H1 (cell line): Measurements from ENCODE around the gene ARMC9. TPM values are rescaled to one million over a fixed set of nuclear protein-coding genes. Genes with fewer than 3 reads are reported as not detected.

Experiments used
- CTCF ChIA-PET: fragments of 300-600 bp; sonication (Branson Sonifier 250); formaldehyde crosslinking; loops from one replicate; lab custom pipeline; 2021; ENCODE audit not compliant: partially characterized antibody; lab: Charles Lee
- POLR2A ChIA-PET: fragments of 300-600 bp; sonication (Branson Sonifier 250); formaldehyde crosslinking; loops from one replicate; lab custom pipeline; 2021; ENCODE audit warnings: inconsistent platforms; ENCODE audit not compliant: partially characterized antibody; lab: Charles Lee
- DNase-seq, 2 experiments: peaks; one replicate each; pipeline versions ENCODE4 v3.0.0 to v3.0.0-alpha.2; 2010 to 2022; ENCODE audit warnings: low spot score in 2 of 2, low read depth in 1 of 2, mixed read lengths in 1 of 2
- FAIRE-seq: peaks from 2 replicates; lab custom pipeline; 2011; peaks lifted over from hg19 to GRCh38; lab: Jason Lieb, UNC
- H2AFZ ChIP-seq: 2 replicates; pipeline ENCODE4 v1.8.1; 2012; ENCODE audit warnings: low read length, inconsistent platforms
- H2AK5ac ChIP-seq: 2 replicates; pipeline ENCODE4 v1.6.1; 2013; ENCODE audit warnings: low read depth, low read length
- H2BK120ac ChIP-seq: replicated peaks from 2 replicates; pipeline ENCODE3; 2013; ENCODE audit warnings: low read depth, low read length, inconsistent platforms
- H2BK12ac ChIP-seq: 2 replicates; pipeline ENCODE4 v1.6.1; 2013; ENCODE audit warnings: low read depth, low read length
- H2BK15ac ChIP-seq: 2 replicates; pipeline ENCODE4 v1.6.1; 2013; ENCODE audit warnings: low read length
- H2BK20ac ChIP-seq: 2 replicates; pipeline ENCODE4 v1.6.1; 2013; ENCODE audit warnings: low read length
- H2BK5ac ChIP-seq: 2 replicates; pipeline ENCODE4 v1.6.1; 2013; ENCODE audit warnings: low read depth, low read length
- H3K14ac ChIP-seq: 2 replicates; pipeline ENCODE4 v1.6.1; 2013; ENCODE audit warnings: inconsistent platforms; ENCODE audit not compliant: insufficient read length
- H3K18ac ChIP-seq: 2 replicates; pipeline ENCODE4 v1.6.1; 2013; ENCODE audit warnings: low read length; ENCODE audit errors: extremely low read depth
- H3K23ac ChIP-seq: 2 replicates; pipeline ENCODE4 v1.6.1; 2013; ENCODE audit warnings: inconsistent platforms; ENCODE audit not compliant: insufficient read length
- H3K23me2 ChIP-seq: 2 replicates; pipeline ENCODE4 v1.6.1; 2013; ENCODE audit warnings: low read depth, low read length
- H3K27ac ChIP-seq: 2 replicates; pipeline ENCODE4 v1.6.1; 2011; ENCODE audit warnings: low read depth, low read length, inconsistent platforms
- H3K27me3 ChIP-seq, 4 experiments: replicated peaks in 1 of 4; 1 replicate in 1 of 4; 2 replicates in 3 of 4; pipeline versions ENCODE4 v1.6.1 to v1.8.1; 2011 to 2013; ENCODE audit warnings: low read length in 3 of 4, mild to moderate bottlenecking in 3 of 4, inconsistent platforms in 2 of 4, mixed read lengths in 2 of 4, moderate library complexity in 1 of 4; ENCODE audit not compliant: control insufficient read depth in 3 of 4, insufficient read depth in 3 of 4; ENCODE audit errors: extremely low read depth in 1 of 4
- H3K36me3 ChIP-seq, 4 experiments: 2 replicates each; pipeline versions ENCODE4 v1.6.1 to v1.8.1; 2011 to 2013; ENCODE audit warnings: mild to moderate bottlenecking in 4 of 4, low read length in 3 of 4, moderate library complexity in 2 of 4, control low read depth in 1 of 4, inconsistent platforms in 1 of 4; ENCODE audit not compliant: insufficient read depth in 4 of 4, control insufficient read depth in 2 of 4
- H3K4ac ChIP-seq: replicated peaks from 2 replicates; pipeline ENCODE3; 2013; ENCODE audit warnings: low read length, low read depth, mixed read lengths, inconsistent platforms; ENCODE audit not compliant: insufficient read length
- H3K4me1 ChIP-seq, 4 experiments: replicated peaks in 1 of 4; 1 replicate in 1 of 4; 2 replicates in 3 of 4; pipeline versions ENCODE4 v1.6.1 to v1.8.1; 2011 to 2013; ENCODE audit warnings: low read length in 3 of 4, inconsistent platforms in 2 of 4, mixed read lengths in 1 of 4; ENCODE audit not compliant: insufficient read depth in 4 of 4, control insufficient read depth in 3 of 4
- H3K4me2 ChIP-seq, 2 experiments: 2 replicates each; pipeline versions ENCODE4 v1.6.1 to v1.8.1; 2011 to 2013; ENCODE audit warnings: low read depth in 2 of 2, low read length in 2 of 2, control low read depth in 1 of 2, inconsistent platforms in 1 of 2, mild to moderate bottlenecking in 1 of 2; ENCODE audit not compliant: insufficient read depth in 1 of 2
- H3K4me3 ChIP-seq, 4 experiments: fragments of 200-600, 300-600 bp in 1 of 4; sonication (generic), shearing (Covaris generic), sonication (Bioruptor Twin) in 1 of 4; 2 replicates each; pipeline versions ENCODE4 v1.5.1 to v1.8.1; 2011 to 2016; ENCODE audit warnings: low read length in 4 of 4, low read depth in 3 of 4, control low read depth in 2 of 4, inconsistent platforms in 2 of 4, mild to moderate bottlenecking in 2 of 4, mixed read lengths in 1 of 4, moderate library complexity in 1 of 4; ENCODE audit not compliant: insufficient read depth in 2 of 4; ENCODE audit errors: extremely low read depth in 1 of 4
- H3K56ac ChIP-seq: replicated peaks from 2 replicates; pipeline ENCODE3; 2013; ENCODE audit warnings: low read depth, mild to moderate bottlenecking, mixed read lengths, low read length, inconsistent platforms; ENCODE audit not compliant: insufficient read length
- H3K79me1 ChIP-seq: 2 replicates; pipeline ENCODE4 v1.6.1; 2013; ENCODE audit warnings: low read depth, low read length, control low read depth
- H3K79me2 ChIP-seq, 2 experiments: 2 replicates each; pipeline versions ENCODE4 v1.6.1 to v1.8.1; 2012 to 2013; ENCODE audit warnings: low read length in 2 of 2, mild to moderate bottlenecking in 2 of 2, inconsistent platforms in 1 of 2; ENCODE audit not compliant: insufficient read depth in 2 of 2, control insufficient read depth in 1 of 2
- H3K9ac ChIP-seq, 4 experiments: replicated peaks in 1 of 4; 1 replicate in 1 of 4; 2 replicates in 3 of 4; pipeline versions ENCODE4 v1.6.1 to v1.8.1; 2011 to 2013; ENCODE audit warnings: low read depth in 3 of 4, low read length in 3 of 4, control low read depth in 2 of 4, mild to moderate bottlenecking in 2 of 4, moderate library complexity in 2 of 4, inconsistent platforms in 1 of 4; ENCODE audit errors: extremely low read depth in 1 of 4
- H3K9me3 ChIP-seq, 2 experiments: 2 replicates each; pipeline versions ENCODE4 v1.6.1 to v1.8.1; 2012 to 2013; ENCODE audit warnings: mild to moderate bottlenecking in 2 of 2, moderate library complexity in 2 of 2, control low read depth in 1 of 2, inconsistent platforms in 1 of 2, low read depth in 1 of 2, low read length in 1 of 2, mixed read lengths in 1 of 2; ENCODE audit not compliant: insufficient read depth in 2 of 2
- H4K20me1 ChIP-seq, 2 experiments: replicated peaks in 1 of 2; 2 replicates each; pipeline versions ENCODE3 to v1.8.1; 2011 to 2013; ENCODE audit warnings: inconsistent platforms in 2 of 2, low read length in 2 of 2, mild to moderate bottlenecking in 1 of 2; ENCODE audit not compliant: insufficient read depth in 2 of 2, control insufficient read depth in 1 of 2
- H4K5ac ChIP-seq: 2 replicates; pipeline ENCODE4 v1.6.1; 2013; ENCODE audit warnings: low read length, low read depth, mixed read lengths, inconsistent platforms; ENCODE audit not compliant: insufficient read length
- H4K8ac ChIP-seq: 2 replicates; pipeline ENCODE4 v1.8.0; 2013; ENCODE audit warnings: mild to moderate bottlenecking, moderate library complexity, low read length, inconsistent platforms; ENCODE audit not compliant: insufficient read depth; ENCODE audit errors: extremely low read depth
- H4K91ac ChIP-seq: replicated peaks from 2 replicates; pipeline ENCODE3; 2013; ENCODE audit warnings: low read length, mixed read lengths, inconsistent platforms; ENCODE audit not compliant: insufficient read length
- BRCA1 ChIP-seq: IDR thresholded peaks from 2 replicates; pipeline ENCODE4 v1.6.1; 2012; ENCODE audit warnings: low read depth, low read length, improper control_type of control experiment
- EZH2 ChIP-seq: fragments of 200-600 bp; sonication (generic); IDR thresholded peaks from 2 replicates; pipeline ENCODE4 v1.7.1; 2012; ENCODE audit warnings: low read depth, mild to moderate bottlenecking, moderate library complexity, low read length, inconsistent platforms; ENCODE audit not compliant: severe bottlenecking
- SP4 ChIP-seq: IDR thresholded peaks from 2 replicates; pipeline ENCODE4 v1.6.1; 2012; ENCODE audit warnings: low read length, inconsistent platforms
- WGBS, 2 experiments: shearing (Covaris generic) in 1 of 2; methylation state at CpG; one replicate each; pipeline versions ENCODE4 v1.1.6 to v1.1.7; 2013 to 2015; ENCODE audit warnings: low lambda C conversion rate in 2 of 2, mixed read lengths in 2 of 2, inconsistent platforms in 1 of 2, low coverage in 1 of 2, missing lambda C conversion rate in 1 of 2; ENCODE audit not compliant: insufficient replicate concordance in 2 of 2, insufficient coverage in 1 of 2, insufficient read length in 1 of 2; ENCODE audit errors: extremely low coverage in 1 of 2, missing lambda C conversion rate in 1 of 2; 5-methylcytosine and 5-hydroxymethylcytosine counted together
- polyA plus RNA-seq, 7 experiments: library from polyadenylated mRNA; depleted of rRNA in 3 of 7; stranded (reverse) in 5 of 7; unstranded in 2 of 7; fragments of >200 nt in 5 of 7; fragments of 200-250 nt in 2 of 7; gene quantifications; 1 replicate in 5 of 7; 2 replicates in 1 of 7; 4 replicates in 1 of 7; pipeline versions ENCODE4 v1.2.1 to v1.2.3, GENCODE V29; 2011 to 2013; ENCODE audit warnings: missing spikeins in 2 of 7, mixed read lengths in 2 of 7
- total RNA-seq: library from RNA; stranded (reverse); fragmentation: NEBNext Ultra II Directional; extraction: Animal tissue kit (Norgen Biotek cat#: 25700); gene quantifications from 2 replicates; pipeline ENCODE4 v1.2.1, GENCODE V29; 2021

The ARMC9 gene
- total and polyA plus RNA-seq, 2 of the 8 experiments (the other 6 are each of a cell fraction or from before 2014, with no cell fraction given), result 23.2 to 36.1 TPM

GRCh38 chr2:231176066-231176465 is 22.4 kb upstream of the ARMC9 start:
- no peak for DNase-seq
- H2BK5ac ChIP-seq, result no peak overlapping the region
- no peak overlapping the region for H2AFZ ChIP-seq
- no peak overlapping the region for H2AK5ac ChIP-seq
- H4K5ac ChIP-seq, result no peak overlapping the region
- H3K27me3 ChIP-seq, result no peaks in the 10 kb centered on the region
- no peak overlapping the region for H3K4me3 ChIP-seq
- peaks cover 3 to 7% (median 5%) of the 10 kb centered on the region in 4 experiments; a peak in 5 of 7 replicates for H3K4me1 ChIP-seq
- no peaks in the 10 kb centered on the region for H3K79me2 ChIP-seq
- H3K27ac ChIP-seq, result no peak overlapping the region
- H3K56ac ChIP-seq, result no peak overlapping the region
- H3K4me2 ChIP-seq, result no peak overlapping the region
- H3K14ac ChIP-seq, result no peak overlapping the region
- H2BK20ac ChIP-seq, result no peak overlapping the region
- H2BK15ac ChIP-seq, result no peak overlapping the region
- no peaks in the 10 kb centered on the region for H4K20me1 ChIP-seq
- H3K36me3 ChIP-seq, result peaks cover 2 to 25% (median 9%) of the 10 kb centered on the region in 4 experiments; a peak in 6 of 8 replicates
- H3K23ac ChIP-seq, result no peak overlapping the region
- no peak overlapping the region for H3K9ac ChIP-seq
- H3K4ac ChIP-seq, result no peak overlapping the region
- no peaks in the 10 kb centered on the region for H3K9me3 ChIP-seq
- H2BK12ac ChIP-seq, result no peak overlapping the region
- H3K79me1 ChIP-seq, result no peaks in the 10 kb centered on the region
- WGBS, 2 experiments, result 89% methylated on average over 2 of the region's 2 CpGs; no CpG with 5 or more reads in 1 of the 2 experiments
- H4K8ac ChIP-seq, result no peak overlapping the region
- H3K18ac ChIP-seq, result no peak overlapping the region
- TF ChIP-seq EZH2 (no peak), BRCA1 (no peak), SP4 (no peak)
- TF ChIP-seq, all 59 proteins: peak for 0
- Histone ChIP-seq H4K91ac (no peak overlapping the region), H2BK120ac (no peak overlapping the region), H3K23me2 (no peaks in the 10 kb centered on the region)
- no peak for FAIRE-seq
- CTCF ChIA-PET, result interaction anchor here (0.6 to 1.4 kb wide), 6 partner anchors 14 to 351 kb away, joined by 3 to 7 read pairs (median 3); no protein-coding TSS in a partner anchor
- POLR2A ChIA-PET, result interaction anchor here (0.6 to 1.4 kb wide), 7 partner anchors 8 to 276 kb away, joined by 3 to 5 read pairs (median 5); no protein-coding TSS in a partner anchor
